Measurements from ENCODE around the gene EML1. TPM values are rescaled to one million over a fixed set of nuclear protein-coding genes. Genes with fewer than 3 reads are reported as not detected.

Gene EML1
- total RNA-seq, 2 experiments from 2014 or later, result not detected

GRCh38 chr14:99821519-99822508 lies 28.6 kb downstream of the EML1 start:
- no peaks in the 10 kb centered on the region for H3K9me3 Mint-ChIP-seq
- H3K4me1 Mint-ChIP-seq, result peaks cover 11% of the 10 kb centered on the region
- ChIA-PET CTCF (no interaction called here), POLR2A (no interaction called here)
- no peak overlapping the region for H3K4me3 Mint-ChIP-seq
- peaks cover 58% of the 10 kb centered on the region for H3K27me3 Mint-ChIP-seq
- DNase-seq, result peak; percentile 21
- H3K27ac Mint-ChIP-seq, result no peak overlapping the region
- no peaks in the 10 kb centered on the region for H3K36me3 Mint-ChIP-seq (ENCODE audit: low read depth)

- ChIA-PET CTCF (no interaction called here), POLR2A (no interaction called here)
- Mint-ChIP-seq H3K27ac (no peak overlapping the region), H3K36me3 (ENCODE audit: low read depth) (no peaks in the 10 kb centered on the region), H3K4me3 (no peak overlapping the region), H3K4me1 (peaks cover 11% of the 10 kb centered on the region), H3K27me3 (peaks cover 54% of the 10 kb centered on the region), H3K9me3 (no peaks in the 10 kb centered on the region)
- DNase-seq, result no peak
Measured at GRCh38 chr14:99822800-99823455, 29.7 kb downstream of the EML1 start.

GRCh38 chr14:99824776-99825175 lies 31.6 kb downstream of the EML1 start:
- Mint-ChIP-seq H3K4me3 (no peak overlapping the region), H3K36me3 (ENCODE audit: low read depth) (no peaks in the 10 kb centered on the region), H3K4me1 (peaks cover 7% of the 10 kb centered on the region), H3K9me3 (no peaks in the 10 kb centered on the region), H3K27me3 (peaks cover 54% of the 10 kb centered on the region), H3K27ac (no peak overlapping the region)
- POLR2A ChIA-PET, result no interaction called here
- CTCF ChIA-PET, result no interaction called here
- DNase-seq, result no peak

GRCh38 chr14:99829450-99829849 lies 36.2 kb downstream of the EML1 start:
- DNase-seq, result no peak
- POLR2A ChIA-PET, result no interaction called here
- Mint-ChIP-seq H3K36me3 (ENCODE audit: low read depth) (no peaks in the 10 kb centered on the region), H3K9me3 (no peaks in the 10 kb centered on the region), H3K4me3 (no peak overlapping the region), H3K27ac (no peak overlapping the region), H3K27me3 (peaks cover 56% of the 10 kb centered on the region), H3K4me1 (peaks cover 4% of the 10 kb centered on the region)
- CTCF ChIA-PET, result no interaction called here

GRCh38 chr14:99831303-99831702 lies 38.1 kb downstream of the EML1 start:
- no peak for DNase-seq
- Mint-ChIP-seq H3K27me3 (peaks cover 64% of the 10 kb centered on the region), H3K9me3 (no peaks in the 10 kb centered on the region), H3K36me3 (ENCODE audit: low read depth) (no peaks in the 10 kb centered on the region), H3K4me3 (no peak overlapping the region), H3K27ac (no peak overlapping the region), H3K4me1 (peaks cover 4% of the 10 kb centered on the region)
- POLR2A ChIA-PET, result no interaction called here
- CTCF ChIA-PET, result no interaction called here

- H3K4me3 Mint-ChIP-seq, result no peak overlapping the region
- no peaks in the 10 kb centered on the region for H3K36me3 Mint-ChIP-seq (ENCODE audit: low read depth)
- ChIA-PET CTCF (interaction anchor here (0.8 kb wide), 1 partner anchor 144 kb away, joined by 3 read pairs; no protein-coding TSS in a partner anchor), POLR2A (no interaction called here)
- peaks cover 4% of the 10 kb centered on the region for H3K4me1 Mint-ChIP-seq
- DNase-seq, result no peak
- H3K27me3 Mint-ChIP-seq, result peaks cover 65% of the 10 kb centered on the region
- H3K27ac Mint-ChIP-seq, result no peak overlapping the region
- no peaks in the 10 kb centered on the region for H3K9me3 Mint-ChIP-seq
Measured at GRCh38 chr14:99831903-99832685, 38.9 kb downstream of the EML1 start.

GRCh38 chr14:99837822-99838221 lies 44.6 kb downstream of the EML1 start:
- Mint-ChIP-seq H3K9me3 (no peaks in the 10 kb centered on the region), H3K36me3 (ENCODE audit: low read depth) (no peaks in the 10 kb centered on the region), H3K4me1 (no peaks in the 10 kb centered on the region), H3K27ac (no peak overlapping the region), H3K27me3 (peaks cover 60% of the 10 kb centered on the region), H3K4me3 (no peak overlapping the region)
- DNase-seq, result no peak
- ChIA-PET POLR2A (no interaction called here), CTCF (no interaction called here)

- no peaks in the 10 kb centered on the region for H3K4me1 Mint-ChIP-seq
- peaks cover 53% of the 10 kb centered on the region for H3K27me3 Mint-ChIP-seq
- no peaks in the 10 kb centered on the region for H3K9me3 Mint-ChIP-seq
- DNase-seq, result no peak
- POLR2A ChIA-PET, result no interaction called here
- H3K36me3 Mint-ChIP-seq (ENCODE audit: low read depth), result no peaks in the 10 kb centered on the region
- no peak overlapping the region for H3K27ac Mint-ChIP-seq
- CTCF ChIA-PET, result no interaction called here
- H3K4me3 Mint-ChIP-seq, result no peak overlapping the region
Measured at GRCh38 chr14:99838639-99839134, 45.5 kb downstream of the EML1 start.

GRCh38 chr14:99839696-99840095 lies 46.5 kb downstream of the EML1 start:
- H3K9me3 Mint-ChIP-seq, result no peaks in the 10 kb centered on the region
- POLR2A ChIA-PET, result no interaction called here
- H3K4me1 Mint-ChIP-seq, result no peaks in the 10 kb centered on the region
- no peak for DNase-seq
- no peaks in the 10 kb centered on the region for H3K36me3 Mint-ChIP-seq (ENCODE audit: low read depth)
- no peak overlapping the region for H3K4me3 Mint-ChIP-seq
- CTCF ChIA-PET, result no interaction called here
- no peak overlapping the region for H3K27ac Mint-ChIP-seq
- H3K27me3 Mint-ChIP-seq, result peaks cover 48% of the 10 kb centered on the region

- H3K27ac Mint-ChIP-seq, result no peak overlapping the region
- H3K4me1 Mint-ChIP-seq, result no peaks in the 10 kb centered on the region
- CTCF ChIA-PET, result no interaction called here
- DNase-seq, result no peak
- peaks cover 52% of the 10 kb centered on the region for H3K27me3 Mint-ChIP-seq
- no peak overlapping the region for H3K4me3 Mint-ChIP-seq
- POLR2A ChIA-PET, result no interaction called here
- no peaks in the 10 kb centered on the region for H3K36me3 Mint-ChIP-seq (ENCODE audit: low read depth)
- no peaks in the 10 kb centered on the region for H3K9me3 Mint-ChIP-seq
Measured at GRCh38 chr14:99840265-99840664, 47.1 kb downstream of the EML1 start.

- POLR2A ChIA-PET, result no interaction called here
- no peaks in the 10 kb centered on the region for H3K36me3 Mint-ChIP-seq (ENCODE audit: low read depth)
- H3K4me1 Mint-ChIP-seq, result no peaks in the 10 kb centered on the region
- no peak overlapping the region for H3K4me3 Mint-ChIP-seq
- no peak overlapping the region for H3K27ac Mint-ChIP-seq
- no peak for DNase-seq
- H3K27me3 Mint-ChIP-seq, result peaks cover 47% of the 10 kb centered on the region
- H3K9me3 Mint-ChIP-seq, result no peaks in the 10 kb centered on the region
- CTCF ChIA-PET, result no interaction called here
Measured at GRCh38 chr14:99840774-99841305, 47.6 kb downstream of the EML1 start.

GRCh38 chr14:99841436-99842071 lies 48.3 kb downstream of the EML1 start:
- no peak overlapping the region for H3K4me3 Mint-ChIP-seq
- peaks cover 42% of the 10 kb centered on the region for H3K27me3 Mint-ChIP-seq
- ChIA-PET POLR2A (no interaction called here), CTCF (no interaction called here)
- H3K27ac Mint-ChIP-seq, result no peak overlapping the region
- DNase-seq, result no peak
- no peaks in the 10 kb centered on the region for H3K4me1 Mint-ChIP-seq
- no peaks in the 10 kb centered on the region for H3K36me3 Mint-ChIP-seq (ENCODE audit: low read depth)
- H3K9me3 Mint-ChIP-seq, result no peaks in the 10 kb centered on the region

- no peak overlapping the region for H3K27ac Mint-ChIP-seq
- peaks cover 40% of the 10 kb centered on the region for H3K27me3 Mint-ChIP-seq
- ChIA-PET POLR2A (no interaction called here), CTCF (no interaction called here)
- H3K4me3 Mint-ChIP-seq, result no peak overlapping the region
- no peaks in the 10 kb centered on the region for H3K4me1 Mint-ChIP-seq
- peaks cover 3% of the 10 kb centered on the region for H3K9me3 Mint-ChIP-seq
- no peaks in the 10 kb centered on the region for H3K36me3 Mint-ChIP-seq (ENCODE audit: low read depth)
- no peak for DNase-seq
Measured at GRCh38 chr14:99842141-99842540, 48.9 kb downstream of the EML1 start.

Measured in activated CD4-positive, alpha-beta memory T cell treated with anti-CD3 and anti-CD28 coated beads, Interleukin-2, amount 10 ng/mL, durations not matched to agents 7 days and 5 days (primary cell).